Measurements from ENCODE around the gene ACP6. TPM values are rescaled to one million over a fixed set of nuclear protein-coding genes. Genes with fewer than 3 reads are reported as not detected.

Gene ACP6
- total RNA-seq: 6.9 and 10.5 TPM in 2 replicates

GRCh38 chr1:147670319-147671001 lies at the start of gene ACP6:
TSS of gene ACP6 (minus strand) at chr1:147670524. CDS start at chr1:147670048, 476 bp downstream.
- no peaks in the 10 kb centered on the region for H3K9me3 Mint-ChIP-seq
- H3K36me3 Mint-ChIP-seq (ENCODE audit: low read depth): peaks cover 4% of the 10 kb centered on the region
- peaks cover 10% of the 10 kb centered on the region for H3K27me3 Mint-ChIP-seq
- peak; percentile 74 for DNase-seq
- H3K27ac Mint-ChIP-seq: peak within 1 kb of the TSS; percentile 44
- peak; percentile 99 for ATAC-seq (ENCODE audit: low read depth)
- POLR2A ChIA-PET: interaction anchor here (1.5 kb wide), 1 partner anchor 71 kb away, joined by 6 read pairs; no protein-coding TSS in a partner anchor
- CTCF ChIA-PET: no interaction called here
- intact Hi-C loops (cut with micrococcal nuclease): loop anchor here (1.0 kb wide), 1 partner anchor 71 kb away; no protein-coding TSS in a partner anchor
- TF ChIP-seq, protein P1, sequence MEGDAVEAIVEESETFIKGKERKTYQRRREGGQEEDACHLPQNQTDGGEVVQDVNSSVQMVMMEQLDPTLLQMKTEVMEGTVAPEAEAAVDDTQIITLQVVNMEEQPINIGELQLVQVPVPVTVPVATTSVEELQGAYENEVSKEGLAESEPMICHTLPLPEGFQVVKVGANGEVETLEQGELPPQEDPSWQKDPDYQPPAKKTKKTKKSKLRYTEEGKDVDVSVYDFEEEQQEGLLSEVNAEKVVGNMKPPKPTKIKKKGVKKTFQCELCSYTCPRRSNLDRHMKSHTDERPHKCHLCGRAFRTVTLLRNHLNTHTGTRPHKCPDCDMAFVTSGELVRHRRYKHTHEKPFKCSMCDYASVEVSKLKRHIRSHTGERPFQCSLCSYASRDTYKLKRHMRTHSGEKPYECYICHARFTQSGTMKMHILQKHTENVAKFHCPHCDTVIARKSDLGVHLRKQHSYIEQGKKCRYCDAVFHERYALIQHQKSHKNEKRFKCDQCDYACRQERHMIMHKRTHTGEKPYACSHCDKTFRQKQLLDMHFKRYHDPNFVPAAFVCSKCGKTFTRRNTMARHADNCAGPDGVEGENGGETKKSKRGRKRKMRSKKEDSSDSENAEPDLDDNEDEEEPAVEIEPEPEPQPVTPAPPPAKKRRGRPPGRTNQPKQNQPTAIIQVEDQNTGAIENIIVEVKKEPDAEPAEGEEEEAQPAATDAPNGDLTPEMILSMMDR (IDR thresholded peaks at IDR 0.05): no peak
- H3K4me1 Mint-ChIP-seq: peaks cover 14% of the 10 kb centered on the region
- peak within 1 kb of the TSS; percentile 92 for H3K4me3 Mint-ChIP-seq

DNA sequence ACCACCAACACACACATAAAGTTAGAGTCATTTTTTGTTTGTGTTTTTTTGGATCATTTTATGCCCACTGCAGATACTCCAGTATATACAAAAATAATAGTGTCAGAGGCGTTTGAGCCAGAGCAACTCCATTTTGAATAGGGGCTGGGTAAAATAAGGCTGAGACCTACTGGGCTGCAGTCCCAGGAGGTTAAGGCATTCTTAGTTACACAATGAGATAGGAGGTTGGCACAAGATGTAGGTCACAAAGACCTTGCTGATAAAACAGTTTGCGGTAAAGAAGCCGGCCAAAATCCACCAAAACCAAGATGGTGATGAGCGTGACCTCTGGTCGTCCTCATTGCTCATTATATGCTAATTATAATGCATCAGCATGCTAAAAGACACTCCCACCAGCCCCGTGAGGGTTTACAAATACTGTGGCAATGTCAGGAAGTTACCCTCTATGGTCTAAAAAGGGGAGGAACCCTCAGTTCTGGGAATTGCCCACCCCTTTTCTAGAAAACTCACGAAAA lies 49.4 kb upstream of the ACP6 start:
- H3K4me1 Mint-ChIP-seq: peaks cover 13% of the 10 kb centered on the region
- ChIA-PET POLR2A (no interaction called here), CTCF (no interaction called here)
- peaks cover 12% of the 10 kb centered on the region for H3K9me3 Mint-ChIP-seq
- intact Hi-C loops (cut with micrococcal nuclease): no loop called here
- TF ChIP-seq, protein P1 (IDR thresholded peaks at IDR 0.05): no peak
- H3K36me3 Mint-ChIP-seq (ENCODE audit: low read depth): no peaks in the 10 kb centered on the region
- no peak overlapping the region for H3K27ac Mint-ChIP-seq
- DNase-seq (no peak), ATAC-seq (ENCODE audit: low read depth) (no peak)
- no peak overlapping the region for H3K4me3 Mint-ChIP-seq
- peaks cover 16% of the 10 kb centered on the region for H3K27me3 Mint-ChIP-seq

DNA sequence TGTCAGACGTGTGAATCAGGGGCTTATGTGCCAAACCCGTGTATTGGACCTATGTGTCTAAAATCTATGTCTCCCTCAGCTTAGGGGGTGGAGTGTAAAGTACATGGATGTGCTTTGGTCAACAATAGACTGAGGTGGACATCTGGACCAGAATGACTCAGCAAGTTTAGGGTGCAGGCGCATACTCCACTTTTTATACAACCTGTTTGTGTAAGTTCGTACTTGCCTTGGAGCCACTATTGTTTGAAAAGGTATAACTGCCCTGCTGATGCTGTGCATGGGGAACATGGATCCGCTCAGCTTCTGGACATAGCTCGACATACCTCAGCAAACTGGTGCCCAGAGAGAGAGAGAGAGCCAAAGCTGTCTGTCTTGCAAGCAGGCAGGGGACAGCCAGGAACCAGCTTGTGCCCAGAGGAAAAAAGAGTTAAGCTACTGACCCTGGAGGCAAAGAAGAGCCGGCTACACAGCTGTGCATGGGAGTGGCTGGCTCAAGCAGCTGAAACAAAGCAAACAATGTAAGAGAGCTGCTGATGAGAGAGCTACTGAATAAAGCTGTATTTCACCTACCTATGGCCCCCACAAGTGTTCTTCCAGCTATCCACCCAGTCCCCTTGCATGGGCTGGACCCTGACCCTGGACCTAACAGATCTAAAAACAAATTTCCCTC lies 48.8 kb upstream of the ACP6 start:
- Mint-ChIP-seq H3K36me3 (ENCODE audit: low read depth) (no peaks in the 10 kb centered on the region), H3K27me3 (peaks cover 22% of the 10 kb centered on the region), H3K4me1 (peaks cover 13% of the 10 kb centered on the region), H3K27ac (no peak overlapping the region), H3K9me3 (peaks cover 12% of the 10 kb centered on the region), H3K4me3 (no peak overlapping the region)
- ATAC-seq (ENCODE audit: low read depth) (no peak), DNase-seq (no peak)
- CTCF ChIA-PET: interaction anchor here (0.8 kb wide), 1 partner anchor 173 kb away, joined by 3 read pairs; no protein-coding TSS in a partner anchor
- TF ChIP-seq, protein P1 (IDR thresholded peaks at IDR 0.05): no peak
- intact Hi-C loops (cut with micrococcal nuclease): no loop called here
- POLR2A ChIA-PET: no interaction called here

GRCh38 chr1:147717706-147718097 lies 47.4 kb upstream of the ACP6 start:
- Mint-ChIP-seq H3K4me1 (peaks cover 13% of the 10 kb centered on the region), H3K9me3 (peaks cover 12% of the 10 kb centered on the region), H3K36me3 (ENCODE audit: low read depth) (no peaks in the 10 kb centered on the region), H3K27me3 (peaks cover 27% of the 10 kb centered on the region), H3K4me3 (no peak overlapping the region), H3K27ac (no peak overlapping the region)
- no peak for DNase-seq
- ChIA-PET CTCF (no interaction called here), POLR2A (no interaction called here)
- TF ChIP-seq, protein P1 (IDR thresholded peaks at IDR 0.05): no peak
- no peak for ATAC-seq (ENCODE audit: low read depth)
- intact Hi-C loops (cut with micrococcal nuclease): no loop called here

DNA sequence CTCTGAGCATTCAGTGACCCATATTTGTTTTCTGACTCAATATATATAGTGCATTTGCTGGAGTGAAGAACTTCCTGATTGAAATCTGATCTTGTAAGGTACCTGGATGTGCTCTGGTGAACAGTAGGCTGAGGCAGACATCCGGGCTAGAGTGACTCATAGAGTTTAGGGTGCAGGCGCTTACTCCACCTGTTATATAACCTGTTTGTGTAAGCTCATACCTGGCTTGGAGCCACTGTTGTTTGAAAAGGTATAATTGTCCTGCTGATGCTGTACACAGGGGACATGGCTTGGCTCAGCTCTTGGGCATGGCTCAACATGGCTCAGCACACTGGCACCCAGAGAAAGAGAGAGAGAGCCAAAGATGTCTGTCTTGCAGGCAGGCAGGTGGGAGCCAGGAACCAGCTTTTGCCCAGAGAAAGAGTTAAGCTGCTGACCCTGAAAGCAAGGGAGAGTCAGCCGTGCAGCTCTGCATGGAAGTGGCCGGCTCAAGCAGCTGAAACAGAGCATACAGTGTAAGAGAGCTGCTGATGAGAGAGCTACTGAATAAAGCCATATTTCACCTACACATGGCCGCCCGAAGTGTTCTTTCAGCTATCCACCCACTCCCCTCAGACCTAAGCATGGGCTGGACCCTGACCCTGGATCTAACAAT lies 46.9 kb upstream of the ACP6 start:
- Mint-ChIP-seq H3K36me3 (ENCODE audit: low read depth) (no peaks in the 10 kb centered on the region), H3K4me3 (no peak overlapping the region), H3K4me1 (peaks cover 13% of the 10 kb centered on the region), H3K27ac (no peak overlapping the region), H3K27me3 (peaks cover 29% of the 10 kb centered on the region), H3K9me3 (peaks cover 12% of the 10 kb centered on the region)
- peak; percentile 77 for ATAC-seq (ENCODE audit: low read depth)
- POLR2A ChIA-PET: no interaction called here
- TF ChIP-seq, protein P1 (IDR thresholded peaks at IDR 0.05): no peak
- CTCF ChIA-PET: no interaction called here
- intact Hi-C loops (cut with micrococcal nuclease): no loop called here
- no peak for DNase-seq

All from activated B cell treated with CpG ODN at 0.5 μM for 24 hours (primary cell).